ENCODE data around the gene PARD3. TPM values are rescaled to one million over a fixed set of nuclear protein-coding genes. Genes with fewer than 3 reads are reported as not detected.

PARD3 gene
- total and polyA plus RNA-seq, 10 of the 15 experiments (the other 5 are each of a cell fraction or from before 2014, with no cell fraction given): 2.6 to 43.1 (median 13.9) TPM

DNA sequence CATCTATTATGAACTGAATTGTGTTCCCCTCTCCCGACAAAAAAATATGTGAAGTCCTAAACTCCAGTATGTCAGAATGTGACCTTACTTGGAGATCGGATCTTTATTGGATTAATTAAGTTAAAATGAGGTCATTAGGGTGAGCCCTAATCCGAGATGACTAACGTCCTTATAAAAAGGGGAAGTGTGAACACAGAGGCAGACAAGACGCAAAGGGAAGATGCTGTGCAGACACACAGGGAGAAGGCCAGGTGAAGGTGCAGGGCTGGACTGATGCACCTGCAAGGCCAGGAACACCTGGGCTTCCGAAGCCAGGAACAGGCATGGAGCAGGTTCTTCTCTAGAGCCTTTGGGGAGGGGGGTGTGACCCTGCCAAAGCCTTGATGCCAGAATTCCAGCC is 187.8 kb downstream of the PARD3 start (continued):
- no peak for TF ChIP-seq ZBTB4 (CRISPR knock-in tag; IDR thresholded peaks at IDR 0.05)
- TF ChIP-seq YBX1 (IDR thresholded peaks at IDR 0.05): no peak
- no peak for TF ChIP-seq SREBF1 (IDR thresholded peaks at IDR 0.05; ENCODE audit: low read length)
- no peak for TF ChIP-seq POLR2AphosphoS2 (IDR thresholded peaks at IDR 0.05; ENCODE audit: low read depth, low read length)
- no peak for TF ChIP-seq ESRRA (IDR thresholded peaks at IDR 0.05; ENCODE audit: low read length)
- no peak for TF ChIP-seq E2F4 (IDR thresholded peaks at IDR 0.05; ENCODE audit: low read depth, low read length)

- Histone ChIP-seq H3K4me2 (ENCODE audit: control insufficient read depth, insufficient read depth) (no peak overlapping the region), H3K4me1 (ENCODE audit: control insufficient read depth, insufficient read depth, low read length) (no peaks in the 10 kb centered on the region), H3K9ac (ENCODE audit: control insufficient read depth, insufficient read depth, low read length) (no peak overlapping the region), H3K4me3 (no peak overlapping the region), H3K9me3 (replicated peaks; ENCODE audit: control insufficient read depth, insufficient read depth, low read length) (no peaks in the 10 kb centered on the region), H3K36me3 (ENCODE audit: control insufficient read depth in 2 of 2, insufficient read depth in 2 of 2, low read length in 1 of 2) (no peaks in the 10 kb centered on the region), H4K20me1 (ENCODE audit: control insufficient read depth, insufficient read depth) (no peaks in the 10 kb centered on the region), H3K27me3 (replicated peaks in 1 of 2; ENCODE audit: control insufficient read depth in 2 of 2, insufficient read depth in 2 of 2, low read length in 1 of 2) (no peaks in the 10 kb centered on the region), H3K79me2 (ENCODE audit: control insufficient read depth, insufficient read depth, low read length) (no peaks in the 10 kb centered on the region), H3K27ac (ENCODE audit: control insufficient read depth, insufficient read depth) (no peak overlapping the region), H2AFZ (ENCODE audit: control insufficient read depth, low read depth, low read length) (no peak overlapping the region)
- FAIRE-seq (no peak), ATAC-seq (peak; percentile 29), DNase-seq (ENCODE audit: low read depth, low spot score) (no peak)
- POLR2A ChIA-PET: interaction anchor here (1.0 kb wide), 1 partner anchor 12 kb away, joined by 3 read pairs; no protein-coding TSS in a partner anchor
- CTCF ChIA-PET: interaction anchor here (0.6 to 3.0 kb wide), 6 partner anchors 12 to 871 kb away, joined by 3 to 12 read pairs (median 4); no protein-coding TSS in a partner anchor
- intact Hi-C loops (cut with micrococcal nuclease; ENCODE audit: unreplicated experiment): no loop called here
- SMC1A ChIA-PET (ENCODE audit: uncharacterized antibody, unreplicated experiment): interaction anchor here (2.1 to 3.9 kb wide), 4 partner anchors 10 to 104 kb away, joined by 6 to 23 read pairs (median 19); no protein-coding TSS in a partner anchor
- no TSS peak for BruUV-seq (replicated peaks)
- RAD21 ChIA-PET (ENCODE audit: unreplicated experiment): interaction anchor here (1.1 to 2.7 kb wide), 3 partner anchors 9 to 14 kb away, joined by 3 to 7 read pairs (median 6); no protein-coding TSS in a partner anchor
- in situ Hi-C loops (cut with MboI): loop anchor here (25.0 kb wide), 1 partner anchor 1439 kb away; no protein-coding TSS in a partner anchor
- WGBS (ENCODE audit: insufficient coverage, insufficient replicate concordance, low lambda C conversion rate, missing lambda C conversion rate): 60% methylated on average over 3 of the region's 3 CpGs
- TF ChIP-seq, protein P1, sequence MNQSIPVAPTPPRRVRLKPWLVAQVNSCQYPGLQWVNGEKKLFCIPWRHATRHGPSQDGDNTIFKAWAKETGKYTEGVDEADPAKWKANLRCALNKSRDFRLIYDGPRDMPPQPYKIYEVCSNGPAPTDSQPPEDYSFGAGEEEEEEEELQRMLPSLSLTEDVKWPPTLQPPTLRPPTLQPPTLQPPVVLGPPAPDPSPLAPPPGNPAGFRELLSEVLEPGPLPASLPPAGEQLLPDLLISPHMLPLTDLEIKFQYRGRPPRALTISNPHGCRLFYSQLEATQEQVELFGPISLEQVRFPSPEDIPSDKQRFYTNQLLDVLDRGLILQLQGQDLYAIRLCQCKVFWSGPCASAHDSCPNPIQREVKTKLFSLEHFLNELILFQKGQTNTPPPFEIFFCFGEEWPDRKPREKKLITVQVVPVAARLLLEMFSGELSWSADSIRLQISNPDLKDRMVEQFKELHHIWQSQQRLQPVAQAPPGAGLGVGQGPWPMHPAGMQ (IDR thresholded peaks at IDR 0.05; ENCODE audit: borderline replicate concordance): no peak
- TF ChIP-seq BRCA1 (IDR thresholded peaks at IDR 0.05; ENCODE audit: low read depth, low read length) (no peak), STAT3 (IDR thresholded peaks at IDR 0.05; ENCODE audit: low read depth, low read length) (no peak), REST (IDR thresholded peaks at IDR 0.05; ENCODE audit: low read depth, low read length) (no peak)
Measured at GRCh38 chr10:34626158-34626880, 188.8 kb downstream of the PARD3 start.

Data from GM12878 (cell line).